Anterior cingulate cortex (tissue), 58 donors: ENCODE data around the gene TYSND1.
"Not testable (repeated sequence)": the region's sequence is repeated elsewhere in the genome, so short reads cannot be mapped to it uniquely, and the experiment has no call there.

Experiments used
- DNase-seq, 58 donors: peaks; one replicate each; lab custom pipeline; 2025; lab: John Stamatoyannopoulos, UW

Gene TYSND1

GRCh38 chr10:70137135-70137534 is 9.4 kb downstream of the TYSND1 start:
- no peak for DNase-seq

DNA sequence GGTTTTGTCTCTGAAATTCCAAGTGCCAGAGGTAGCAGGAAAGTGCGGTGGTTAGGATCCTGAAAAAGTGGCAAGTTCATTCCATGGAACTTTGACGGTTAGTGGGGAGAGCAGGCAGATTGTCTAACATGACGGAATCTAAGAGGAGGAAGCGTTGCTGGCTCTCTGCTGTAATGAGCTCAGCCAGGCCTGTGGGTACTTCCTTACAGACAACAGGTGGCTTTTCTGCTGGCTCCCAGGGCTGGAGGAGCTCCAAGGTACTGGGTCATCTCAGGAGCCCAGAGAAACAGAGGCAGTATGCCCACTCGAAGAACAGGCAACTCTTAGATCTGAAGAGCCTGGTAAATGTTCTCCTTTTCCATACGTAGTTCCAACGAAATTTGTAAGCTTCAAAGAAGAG is 10.8 kb downstream of the TYSND1 start:
- DNase-seq, result no peak

- DNase-seq, result no peak
Observed at GRCh38 chr10:70135046-70135445, 11.5 kb downstream of the TYSND1 start.

GRCh38 chr10:70132098-70133029 is 14.1 kb downstream of the TYSND1 start, which contains the start of gene AIFM2:
Gene AIFM2 (minus strand): TSS chr10:70132825. CDS start chr10:70124084, 8,741 bp downstream.
- peak in 18 of 58 donors; percentile 5 to 48 (median 22) for DNase-seq

GRCh38 chr10:70131560-70131937 is 15.0 kb downstream of the TYSND1 start:
- no peak for DNase-seq

DNA sequence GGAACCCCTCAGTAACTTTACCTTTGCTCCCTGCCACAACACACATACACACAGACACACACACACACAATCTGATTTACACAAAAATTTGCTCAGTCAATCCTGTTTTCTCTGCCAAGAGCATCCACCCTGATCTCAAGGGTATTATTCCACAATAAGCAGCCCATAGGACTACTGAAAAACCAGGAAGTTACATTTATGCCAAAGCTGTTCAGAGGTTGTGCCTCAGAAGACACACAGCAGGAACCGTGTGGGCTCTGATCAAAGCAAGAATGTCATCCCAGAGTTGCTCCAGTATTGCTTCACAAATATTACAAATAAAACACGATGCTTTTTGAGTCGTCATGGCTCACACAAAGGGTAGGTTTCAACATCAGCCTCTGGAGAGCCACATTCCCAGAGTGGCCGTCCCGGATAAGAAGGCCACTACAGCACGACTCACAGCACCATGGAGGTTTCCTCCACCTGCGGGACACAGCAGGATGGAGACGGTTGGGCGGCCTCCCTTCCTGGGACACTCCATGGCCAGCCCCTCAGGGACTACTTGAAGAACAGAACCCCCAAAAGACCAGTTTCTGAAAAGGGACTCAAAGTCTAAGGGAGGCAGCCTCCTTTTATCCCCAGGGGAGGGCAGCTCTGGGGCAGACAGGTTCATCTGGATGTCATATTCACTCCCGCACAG is 15.5 kb downstream of the TYSND1 start:
- DNase-seq, result no peak

GRCh38 chr10:70126700-70127395 is 19.7 kb downstream of the TYSND1 start:
- DNase-seq, result no peak

GRCh38 chr10:70125918-70126552 is 20.5 kb downstream of the TYSND1 start:
- no peak for DNase-seq

GRCh38 chr10:70124918-70125317 is 21.6 kb downstream of the TYSND1 start:
- DNase-seq, result no peak

- no peak for DNase-seq
Observed at GRCh38 chr10:70124415-70124814, 22.1 kb downstream of the TYSND1 start.

DNA sequence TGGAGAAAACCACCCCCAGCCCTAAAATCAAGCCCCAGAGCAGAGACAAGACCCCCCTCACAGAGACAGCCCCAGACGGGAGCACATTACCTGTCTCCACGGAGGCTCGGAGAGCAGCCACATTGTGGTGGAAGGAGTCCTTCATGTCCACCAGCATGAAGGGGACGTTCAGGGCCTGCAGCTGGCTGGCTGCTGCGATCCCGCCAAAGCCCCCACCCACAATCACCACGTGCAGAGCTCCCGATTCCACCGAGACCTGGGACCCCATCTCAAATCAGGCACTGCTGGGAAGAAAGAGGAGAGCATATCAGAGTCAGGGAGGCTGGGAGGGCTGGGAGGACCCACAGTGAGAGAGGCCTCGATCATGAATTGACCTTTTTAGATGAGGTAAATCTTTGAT is 22.7 kb downstream of the TYSND1 start:
- no peak for DNase-seq

- DNase-seq, result not testable (repeated sequence)
Observed at GRCh38 chr10:70123166-70123565, 23.3 kb downstream of the TYSND1 start.

DNA sequence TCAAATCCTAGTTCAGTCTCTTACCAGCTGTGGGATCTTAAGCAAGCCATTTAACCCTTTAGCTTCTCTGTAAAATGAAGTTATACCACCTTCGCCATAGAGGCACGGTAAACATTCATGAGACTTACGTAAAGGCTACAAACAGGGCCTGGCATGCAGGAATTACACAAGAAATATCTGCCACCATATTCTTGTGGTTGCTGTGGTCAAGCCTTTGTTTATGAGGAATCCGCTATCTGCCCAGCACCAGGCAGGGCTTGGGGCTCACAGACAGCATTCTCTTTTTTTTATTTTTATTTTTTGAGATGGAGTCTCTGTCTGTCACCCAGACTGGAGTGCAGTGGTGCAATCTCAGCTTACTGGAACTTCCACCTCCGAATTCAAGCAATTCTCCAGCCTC is 23.8 kb downstream of the TYSND1 start:
- DNase-seq, result no peak

- no peak for DNase-seq
Observed at GRCh38 chr10:70121281-70121949, 25.1 kb downstream of the TYSND1 start.

DNA sequence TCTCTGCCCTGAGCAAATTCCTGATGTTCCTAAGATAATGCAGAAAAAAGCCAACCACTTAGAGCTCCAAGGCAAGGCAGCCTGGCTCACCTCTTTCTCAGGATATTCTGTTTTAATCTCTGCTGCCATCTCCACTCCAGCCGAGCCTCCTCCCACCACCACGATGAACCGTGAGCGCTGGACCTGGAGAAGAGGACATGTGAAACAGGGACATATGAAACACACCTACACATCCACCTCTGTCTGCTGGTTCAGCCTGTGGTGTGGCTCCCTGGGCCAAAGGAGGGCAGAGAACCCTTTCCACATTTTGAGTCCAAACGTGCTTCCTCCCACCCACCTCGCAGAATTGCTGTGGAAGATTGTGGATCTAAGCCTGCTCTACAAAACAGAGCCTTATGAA is 26.1 kb downstream of the TYSND1 start:
- no peak for DNase-seq

DNA sequence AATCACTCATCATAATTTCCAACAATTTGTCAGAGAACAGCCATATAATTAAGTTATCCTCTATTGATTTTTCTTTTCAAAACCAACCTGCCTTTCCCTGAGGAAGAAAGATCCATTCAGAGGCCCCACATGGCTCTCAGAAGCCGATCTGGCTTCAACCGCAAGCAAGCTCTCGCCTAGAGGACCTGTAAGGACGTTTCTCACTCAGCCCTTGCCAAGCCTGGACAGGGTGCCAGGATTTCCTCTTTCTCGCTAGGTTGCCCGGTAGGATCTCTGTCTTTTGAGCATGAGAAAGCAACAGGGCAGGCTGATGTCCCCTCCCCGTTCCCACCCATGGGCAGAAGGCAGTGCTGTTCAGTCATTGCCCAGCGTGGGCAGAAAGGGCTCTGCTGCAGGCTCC is 26.9 kb downstream of the TYSND1 start:
- DNase-seq, result no peak

DNA sequence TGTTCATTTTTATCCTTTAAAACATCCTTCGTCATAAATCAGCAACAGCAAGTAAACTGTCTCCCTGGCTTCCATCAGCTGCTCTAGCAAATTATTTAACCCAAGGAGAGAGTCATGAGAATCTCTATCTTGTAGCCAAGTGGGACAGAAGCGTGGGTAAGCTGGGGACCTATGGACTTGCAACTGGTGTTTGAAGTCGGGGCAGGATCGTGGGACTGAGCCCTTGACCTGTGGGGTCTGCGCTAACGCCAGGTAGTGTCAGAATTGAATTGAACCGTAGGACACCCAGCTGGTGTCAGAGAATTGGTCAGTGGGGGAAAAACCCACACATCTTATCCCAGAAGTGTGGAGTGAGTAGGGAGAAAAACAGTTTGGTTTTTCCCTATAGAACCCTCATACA is 27.3 kb downstream of the TYSND1 start:
- no peak for DNase-seq

GRCh38 chr10:70118196-70118595 is 28.3 kb downstream of the TYSND1 start:
- no peak for DNase-seq

DNA sequence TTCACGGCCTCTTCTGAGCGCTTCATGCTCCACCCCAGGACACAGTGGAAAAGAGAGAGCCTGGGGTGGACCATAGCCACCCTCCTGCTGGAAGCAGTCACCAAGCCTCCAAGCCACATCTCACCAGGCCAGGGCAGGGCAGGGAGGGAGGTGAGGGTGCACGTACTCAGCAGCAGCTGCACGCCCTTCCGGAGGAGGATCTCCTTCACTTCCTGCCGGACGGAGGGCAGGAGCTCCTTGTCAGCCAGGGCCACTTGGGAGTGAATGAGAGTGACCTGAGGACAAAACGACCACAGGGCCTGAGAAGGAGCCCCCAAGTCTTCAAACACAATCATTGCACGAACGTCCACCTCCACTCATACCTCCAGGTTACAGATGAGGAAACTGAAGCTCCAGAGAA is 28.9 kb downstream of the TYSND1 start:
- DNase-seq, result no peak
